Measurements from ENCODE around the gene LRRC45. TPM values are rescaled to one million over a fixed set of nuclear protein-coding genes. Genes with fewer than 3 reads are reported as not detected.
A peak's percentile ranks its signal among the peaks of the same experiment; 100 is the strongest.

The LRRC45 gene
- total and polyA plus RNA-seq, 2 donors (not counting 3 experiments of a cell fraction or from before 2014, with no cell fraction given): 7.6 to 22.9 TPM

GRCh38 chr17:81976332-81977210 is 46.5 kb upstream of the LRRC45 start:
- peak overlapping the region; percentile 19 for H3K4me2 ChIP-seq (ENCODE audit: insufficient read depth, low read length)
- TSS peak; percentile 65 for BruUV-seq (replicated peaks)
- peak overlapping the region; percentile 92 for H3K9ac ChIP-seq (replicated peaks; ENCODE audit: extremely low read depth, insufficient read depth, low read length)
- peaks cover 5% of the 10 kb centered on the region for H3K4me1 ChIP-seq (ENCODE audit: control insufficient read depth, extremely low read depth, insufficient read depth, low read length)
- FAIRE-seq (peak; percentile 65), DNase-seq (ENCODE audit: low read depth, low spot score) (peak; percentile 18)
- H3K36me3 ChIP-seq (ENCODE audit: control insufficient read depth in 2 of 2, extremely low read depth in 1 of 2, insufficient read depth in 2 of 2, low read length in 2 of 2): no peaks in the 10 kb centered on the region
- H3K27me3 ChIP-seq (ENCODE audit: control insufficient read depth in 2 of 2, insufficient read depth in 2 of 2, low read length in 2 of 2): no peaks in the 10 kb centered on the region
- no peaks in the 10 kb centered on the region for H4K20me1 ChIP-seq (replicated peaks; ENCODE audit: control insufficient read depth, extremely low read depth, insufficient read depth, low read length)
- no peaks in the 10 kb centered on the region for H3K79me2 ChIP-seq (ENCODE audit: control insufficient read depth, insufficient read depth, low read length)
- H3K9me1 ChIP-seq (replicated peaks; ENCODE audit: control insufficient read depth, extremely low read depth, insufficient read depth, low read length): no peaks in the 10 kb centered on the region
- no peak overlapping the region for H3K27ac ChIP-seq (ENCODE audit: insufficient read depth, low read depth, low read length)
- TF ChIP-seq EZH2 (IDR thresholded peaks at IDR 0.05; ENCODE audit: borderline replicate concordance, low read depth, low read length, severe bottlenecking) (no peak), POLR2AphosphoS5 (IDR thresholded peaks at IDR 0.05; ENCODE audit: insufficient read depth, low read depth, low read length) (no peak), POLR2A (IDR thresholded peaks at IDR 0.05; ENCODE audit: low read depth, low read length) (no peak), CTCF (IDR thresholded peaks at IDR 0.05; ENCODE audit: extremely low read depth in 1 of 2, insufficient read depth in 1 of 2, low read depth in 1 of 2, low read length in 2 of 2) (no peak), MYC (IDR thresholded peaks at IDR 0.05; ENCODE audit: low read depth, low read length) (no peak), JUN (IDR thresholded peaks at IDR 0.05; ENCODE audit: borderline replicate concordance, insufficient read depth, insufficient read length, low read depth) (no peak), MAX (IDR thresholded peaks at IDR 0.05; ENCODE audit: insufficient read depth, insufficient read length) (no peak), GATA2 (IDR thresholded peaks at IDR 0.05; ENCODE audit: insufficient read depth, insufficient read length, low read depth, low read length) (no peak), FOS (IDR thresholded peaks at IDR 0.05; ENCODE audit: borderline replicate concordance, insufficient read depth, low read length) (no peak)
- intact Hi-C loops (cut with micrococcal nuclease) (loop anchor here (5.0 kb wide), 3 partner anchors 39 to 121 kb away; partner anchors contain the start of genes CENPX, FASN, LRRC45 and PYCR1), dilution Hi-C loops (cut with MboI; ENCODE audit: extremely low pct_ligation_motif_present, low sequenced_read_pairs) (no loop called here)
- H3K9me3 ChIP-seq (replicated peaks; ENCODE audit: control insufficient read depth, insufficient read depth, low read length): no peaks in the 10 kb centered on the region
- CTCF ChIA-PET: interaction anchor here (4.1 kb wide), 1 partner anchor 17 kb away, joined by 18 read pairs; the partner anchor contains the start of gene NOTUM
- H3K4me3 ChIP-seq (replicated peaks in 1 of 3; ENCODE audit: insufficient read depth in 1 of 3, low read depth in 1 of 3, low read length in 3 of 3): peak overlapping the region in 2 of 3 experiments; percentile 17 to 61
- POLR2A ChIA-PET: no interaction called here
- H2AFZ ChIP-seq (ENCODE audit: low read depth, low read length): peak overlapping the region; percentile 28

Measured in endothelial cell of umbilical vein (primary cell).